Upper lobe of right lung (tissue), 1 donor: ENCODE data around the gene PLPP7. TPM values are rescaled to one million over a fixed set of nuclear protein-coding genes. Genes with fewer than 3 reads are reported as not detected.
A peak's percentile ranks its signal among the peaks of the same experiment; 100 is the strongest.
"Not testable (repeated sequence)": the region's sequence is repeated elsewhere in the genome, so short reads cannot be mapped to it uniquely, and the experiment has no call there.

Experiments
- ATAC-seq: fragments of 200-7000 bp; cut with Tn5 transposase; one replicate; pipeline ENCODE4 v1.9.1; 2020; ENCODE audit warnings: mild to moderate bottlenecking, moderate library complexity
- DNase-seq: peaks from one replicate; pipeline ENCODE4 v3.0.0-alpha.2; 2020
- H3K27ac ChIP-seq: fragments of 200-600 bp; one replicate; pipeline ENCODE4 v1.8.0; 2022
- H3K27me3 ChIP-seq: fragments of 200-600 bp; one replicate; pipeline ENCODE4 v1.8.0; 2022; ENCODE audit warnings: mild to moderate bottlenecking
- H3K36me3 ChIP-seq: fragments of 200-600 bp; one replicate; pipeline ENCODE4 v1.8.0; 2022
- H3K4me1 ChIP-seq: fragments of 200-600 bp; one replicate; pipeline ENCODE4 v1.8.0; 2022
- H3K4me3 ChIP-seq: fragments of 200-600 bp; one replicate; pipeline ENCODE4 v1.8.0; 2022; ENCODE audit warnings: mild to moderate bottlenecking
- H3K9me3 ChIP-seq: fragments of 200-600 bp; one replicate; pipeline ENCODE4 v1.8.0; 2022
- CTCF ChIP-seq: fragments of 200-600 bp; IDR thresholded peaks from one replicate; pipeline ENCODE4 v1.8.0; 2022; ENCODE audit warnings: antibody characterized with exemption
- intact Hi-C: fragments of 100-400 bp; cut with DNase I; formaldehyde crosslinking; loops from one replicate; pipeline ENCODE4 v1.11.0; 2022
- total RNA-seq: library from RNA; stranded (reverse); fragmentation: NEBNext Ultra II Directional; extraction: Animal tissue kit (Norgen Biotek cat#: 25700); gene quantifications from one replicate; pipeline ENCODE4 v1.2.1, GENCODE V29; 2021
- donor health status: DM: no; HTN: yes; CAD: no; lungs with severe emphysema.

PLPP7 gene
- total RNA-seq, 1 donor from 2014 or later = 1.5 TPM

DNA sequence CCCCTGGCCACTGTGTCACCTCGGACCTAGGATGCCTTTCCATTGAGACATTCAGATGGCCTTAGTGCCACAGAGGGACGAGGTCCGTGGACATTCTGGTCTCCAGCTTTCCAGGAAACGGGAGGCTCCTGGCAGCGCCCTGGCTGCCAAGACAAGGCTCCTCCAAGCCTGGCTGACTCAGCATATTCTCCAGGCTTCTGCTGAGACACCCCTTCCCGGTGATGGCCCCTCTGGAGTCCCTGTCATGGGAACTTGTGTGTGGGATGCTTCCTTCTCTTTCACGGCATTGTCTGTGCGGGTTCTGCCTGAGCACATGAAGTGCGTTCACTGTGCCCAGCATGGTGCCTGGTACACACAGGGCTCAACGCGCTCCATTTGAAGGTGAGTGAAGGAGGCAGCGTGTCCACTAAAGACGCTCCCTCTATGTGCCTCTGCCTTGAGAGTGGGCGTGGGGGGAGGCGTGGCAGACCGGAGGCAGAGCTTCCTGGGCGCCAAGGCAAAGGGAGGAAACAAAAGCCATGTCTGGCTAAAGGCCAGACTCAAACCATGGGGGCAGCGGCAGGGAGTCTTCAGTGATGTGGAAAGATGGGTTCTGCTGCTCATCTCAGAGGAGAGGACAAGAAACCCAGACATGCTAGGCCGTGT is 58.0 kb downstream of the PLPP7 start:
- ATAC-seq (no peak), DNase-seq (peak; percentile 51)
- H3K27ac ChIP-seq = no peak overlapping the region
- H3K4me3 ChIP-seq = no peak overlapping the region
- peaks cover 9% of the 10 kb centered on the region for H3K4me1 ChIP-seq
- TF ChIP-seq CTCF = no peak
- no peaks in the 10 kb centered on the region for H3K36me3 ChIP-seq
- no peaks in the 10 kb centered on the region for H3K9me3 ChIP-seq
- intact Hi-C loops = loop anchor here (10.0 kb wide), 1 partner anchor 127 kb away; no protein-coding TSS in a partner anchor
- H3K27me3 ChIP-seq = no peaks in the 10 kb centered on the region

GRCh38 chr9:131348631-131349521 is 59.4 kb downstream of the PLPP7 start:
- ATAC-seq (no peak), DNase-seq (peak; percentile 44)
- Histone ChIP-seq H3K36me3 (no peaks in the 10 kb centered on the region), H3K27ac (no peak overlapping the region), H3K4me3 (no peak overlapping the region), H3K9me3 (no peaks in the 10 kb centered on the region), H3K4me1 (peaks cover 9% of the 10 kb centered on the region), H3K27me3 (no peaks in the 10 kb centered on the region)
- TF ChIP-seq CTCF = no peak
- intact Hi-C loops = loop anchor here (10.0 kb wide), 1 partner anchor 126 kb away; no protein-coding TSS in a partner anchor

DNA sequence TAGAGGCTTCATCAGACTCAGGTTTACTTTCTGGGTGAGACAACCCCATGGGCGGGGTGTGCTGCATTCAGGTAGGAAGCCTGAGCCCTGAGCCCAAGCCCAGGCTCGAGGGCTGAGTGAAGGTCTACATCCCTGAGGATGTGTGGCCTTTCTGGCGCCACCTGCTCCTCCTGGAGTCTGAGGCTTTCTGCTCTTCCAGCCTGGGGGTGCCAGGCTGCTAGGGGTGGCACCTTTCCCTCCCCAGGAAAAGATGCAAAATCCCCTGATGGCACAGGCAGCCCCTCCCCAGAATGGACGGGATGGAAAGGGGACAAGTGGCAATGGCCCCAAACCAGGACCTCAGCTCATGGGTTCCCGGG is 60.0 kb downstream of the PLPP7 start:
- H3K9me3 ChIP-seq = no peaks in the 10 kb centered on the region
- H3K36me3 ChIP-seq = no peaks in the 10 kb centered on the region
- DNase-seq = no peak
- intact Hi-C loops = loop anchor here (10.0 kb wide), 1 partner anchor 125 kb away; no protein-coding TSS in a partner anchor
- no peak for TF ChIP-seq CTCF
- H3K27ac ChIP-seq = no peak overlapping the region
- peaks cover 9% of the 10 kb centered on the region for H3K4me1 ChIP-seq
- H3K27me3 ChIP-seq = no peaks in the 10 kb centered on the region
- H3K4me3 ChIP-seq = no peak overlapping the region
- ATAC-seq = no peak

- Histone ChIP-seq H3K36me3 (no peaks in the 10 kb centered on the region), H3K27ac (no peak overlapping the region), H3K4me1 (peaks cover 9% of the 10 kb centered on the region), H3K9me3 (no peaks in the 10 kb centered on the region), H3K4me3 (peak overlapping the region; percentile 29), H3K27me3 (no peaks in the 10 kb centered on the region)
- intact Hi-C loops = loop anchor here (10.0 kb wide), 1 partner anchor 125 kb away; no protein-coding TSS in a partner anchor
- ATAC-seq (peak; percentile 98), DNase-seq (peak; percentile 95)
- peak; percentile 88 for TF ChIP-seq CTCF
Measured at GRCh38 chr9:131349881-131350563, 60.5 kb downstream of the PLPP7 start.

DNA sequence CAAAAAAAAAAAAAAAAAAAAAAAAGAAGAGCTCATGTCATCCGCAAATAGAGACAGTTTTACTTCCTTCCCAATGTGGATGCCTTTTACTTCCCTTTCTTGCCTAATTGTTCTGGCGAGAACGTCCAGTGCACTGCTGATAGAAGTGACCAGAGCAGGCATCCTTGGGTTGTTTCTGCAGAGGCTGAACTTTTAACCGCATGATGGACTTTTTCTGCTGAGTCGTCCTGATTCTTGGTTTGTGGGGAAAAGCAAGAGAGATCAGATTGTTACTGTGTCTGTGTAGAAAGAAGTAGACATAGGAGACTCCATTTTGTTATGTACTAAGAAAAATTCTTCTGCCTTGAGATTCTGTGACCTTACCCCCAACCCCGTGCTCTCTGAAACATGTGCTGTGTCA is 67.0 kb downstream of the PLPP7 start:
- H3K36me3 ChIP-seq, H3K4me3 ChIP-seq, H3K27me3 ChIP-seq, H3K9me3 ChIP-seq, intact Hi-C loops, H3K27ac ChIP-seq, H3K4me1 ChIP-seq: not testable (repeated sequence)
- DNase-seq (peak; percentile 13), ATAC-seq (peak; percentile 95)

DNA sequence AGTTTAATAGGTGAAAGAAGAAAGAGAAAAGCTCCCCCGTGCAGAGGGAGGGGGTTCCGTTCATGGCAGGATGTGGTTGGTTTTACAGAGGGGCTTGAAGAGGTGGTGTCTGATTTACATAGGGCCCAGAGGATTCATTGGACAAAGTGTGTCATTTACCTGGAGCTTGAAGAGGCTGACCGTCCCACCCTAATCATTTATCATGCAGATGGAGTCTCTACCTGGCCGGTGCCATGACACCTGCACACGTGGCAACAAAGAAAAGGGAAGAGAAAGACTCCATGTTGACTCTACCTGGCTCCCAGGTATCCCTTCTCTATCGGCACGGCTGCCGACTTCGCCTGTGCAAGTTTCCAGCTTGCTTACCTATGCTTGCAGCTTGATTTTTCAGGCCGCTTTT is 69.0 kb downstream of the PLPP7 start:
- ATAC-seq (no peak), DNase-seq (no peak)
- intact Hi-C loops = no loop called here

More for the DNA sequence above, 69.0 kb downstream of the PLPP7 start:
- Histone ChIP-seq H3K9me3 (no peaks in the 10 kb centered on the region), H3K4me1 (peaks cover 13% of the 10 kb centered on the region), H3K27ac (no peak overlapping the region), H3K4me3 (no peak overlapping the region), H3K27me3 (no peaks in the 10 kb centered on the region), H3K36me3 (no peaks in the 10 kb centered on the region)
- no peak for TF ChIP-seq CTCF
